ENCODE measurements around the gene SAMD11.

The SAMD11 gene

GRCh38 chr1:905071-905749 is 18.5 kb upstream of the SAMD11 start:
- DNase-seq: peak; percentile 41

GRCh38 chr1:905811-906599 is 17.7 kb upstream of the SAMD11 start:
- DNase-seq: no peak

GRCh38 chr1:906600-907420 is 16.9 kb upstream of the SAMD11 start:
- no peak for DNase-seq

- no peak for DNase-seq
Observed at GRCh38 chr1:907611-908451, 15.9 kb upstream of the SAMD11 start.

- no peak for DNase-seq
Observed at GRCh38 chr1:908661-909060, 15.1 kb upstream of the SAMD11 start.

- DNase-seq: no peak
Observed at GRCh38 chr1:909861-910310, 13.8 kb upstream of the SAMD11 start.

GRCh38 chr1:910311-910880 is 13.3 kb upstream of the SAMD11 start:
- DNase-seq: no peak

GRCh38 chr1:910881-911721 is 12.6 kb upstream of the SAMD11 start:
- no peak for DNase-seq

- peak; percentile 1 for DNase-seq
Observed at GRCh38 chr1:911875-912739, 11.6 kb upstream of the SAMD11 start.

- peak; percentile 27 for DNase-seq
Observed at GRCh38 chr1:912740-913301, 10.9 kb upstream of the SAMD11 start.

- DNase-seq: peak; percentile 3
Observed at GRCh38 chr1:913491-914130, 10.1 kb upstream of the SAMD11 start.

GRCh38 chr1:914131-914890 is 9.4 kb upstream of the SAMD11 start:
- DNase-seq: peak; percentile 0

- DNase-seq: no peak
Observed at GRCh38 chr1:914891-915280, 8.8 kb upstream of the SAMD11 start.

GRCh38 chr1:915295-916172 is 8.2 kb upstream of the SAMD11 start:
- no peak for DNase-seq

GRCh38 chr1:916173-917075 is 7.3 kb upstream of the SAMD11 start:
- DNase-seq: no peak

- DNase-seq: no peak
Observed at GRCh38 chr1:917076-917459, 6.7 kb upstream of the SAMD11 start.
